GM19193 (cell line): Measurements from ENCODE around the gene GARIN6.

Experiments
- POLR2A ChIP-seq: IDR thresholded peaks from 4 replicates; pipeline ENCODE4 v1.6.1; 2011; ENCODE audit not compliant: insufficient read depth, insufficient read length; ENCODE audit errors: extremely low read depth

The GARIN6 gene

DNA sequence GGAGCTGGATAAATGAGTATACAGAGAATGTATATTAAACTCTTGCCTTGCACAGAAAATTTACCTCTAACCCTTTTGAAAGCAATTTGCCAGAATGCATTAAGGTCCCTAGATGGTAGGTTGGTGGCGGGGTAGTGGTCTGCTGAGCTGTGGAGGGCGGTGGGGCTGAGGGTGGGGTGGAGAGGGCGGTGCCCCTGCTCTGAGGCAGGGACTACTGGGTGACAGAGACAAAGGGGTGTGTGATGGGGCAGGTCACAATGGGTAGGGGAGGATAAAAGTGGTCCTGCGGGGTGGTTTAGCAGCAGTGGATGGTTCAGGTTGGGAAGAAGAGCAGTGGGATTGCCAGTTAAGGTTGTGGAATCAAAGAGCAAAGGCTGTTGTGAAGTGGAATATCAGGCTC lies at the start of gene GARIN6:
Gene GARIN6, plus strand, starts transcription at position 301 of the 400 bp plus-strand sequence. CDS start 422 bp downstream, outside the sequence.
- TF ChIP-seq POLR2A, result no peak

DNA sequence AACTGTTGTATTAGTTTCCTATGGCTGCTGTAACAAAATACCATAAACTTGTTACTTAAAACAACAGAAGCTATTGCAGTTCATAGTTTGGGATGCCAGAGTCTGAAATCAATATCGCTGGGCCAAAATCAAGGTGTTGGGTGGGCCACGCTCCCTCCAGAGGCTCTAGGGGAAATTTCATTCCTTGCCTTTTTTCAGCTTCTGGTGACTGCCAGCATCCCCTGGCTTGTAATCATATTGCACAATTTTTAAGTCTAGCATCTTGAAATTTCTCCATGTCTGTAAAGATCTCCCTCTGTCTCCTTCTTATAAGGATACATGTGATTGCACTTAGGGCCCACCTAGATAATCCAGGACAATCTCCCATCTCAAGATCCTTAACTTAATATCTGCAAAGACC lies 48.8 kb upstream of the GARIN6 start:
- no peak for TF ChIP-seq POLR2A

DNA sequence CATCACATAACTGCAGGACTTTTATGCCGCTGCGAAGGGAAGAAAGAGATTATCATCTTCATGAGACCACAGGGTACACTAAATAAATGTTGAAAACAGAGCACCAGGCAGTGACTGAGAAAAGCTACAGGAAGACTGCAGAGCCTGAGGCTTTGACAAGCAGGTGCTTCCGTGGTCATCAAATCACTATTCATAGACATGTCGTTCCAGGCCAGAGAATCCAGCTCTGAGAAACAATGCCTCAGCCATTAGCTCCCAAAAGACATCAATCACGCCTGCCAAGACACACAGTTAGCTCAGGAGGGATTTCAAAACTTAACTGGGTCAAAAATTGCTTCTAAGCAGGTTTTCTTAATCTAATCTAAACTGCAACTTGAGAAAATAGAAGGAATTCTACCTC lies 47.2 kb upstream of the GARIN6 start:
- TF ChIP-seq POLR2A, result no peak

DNA sequence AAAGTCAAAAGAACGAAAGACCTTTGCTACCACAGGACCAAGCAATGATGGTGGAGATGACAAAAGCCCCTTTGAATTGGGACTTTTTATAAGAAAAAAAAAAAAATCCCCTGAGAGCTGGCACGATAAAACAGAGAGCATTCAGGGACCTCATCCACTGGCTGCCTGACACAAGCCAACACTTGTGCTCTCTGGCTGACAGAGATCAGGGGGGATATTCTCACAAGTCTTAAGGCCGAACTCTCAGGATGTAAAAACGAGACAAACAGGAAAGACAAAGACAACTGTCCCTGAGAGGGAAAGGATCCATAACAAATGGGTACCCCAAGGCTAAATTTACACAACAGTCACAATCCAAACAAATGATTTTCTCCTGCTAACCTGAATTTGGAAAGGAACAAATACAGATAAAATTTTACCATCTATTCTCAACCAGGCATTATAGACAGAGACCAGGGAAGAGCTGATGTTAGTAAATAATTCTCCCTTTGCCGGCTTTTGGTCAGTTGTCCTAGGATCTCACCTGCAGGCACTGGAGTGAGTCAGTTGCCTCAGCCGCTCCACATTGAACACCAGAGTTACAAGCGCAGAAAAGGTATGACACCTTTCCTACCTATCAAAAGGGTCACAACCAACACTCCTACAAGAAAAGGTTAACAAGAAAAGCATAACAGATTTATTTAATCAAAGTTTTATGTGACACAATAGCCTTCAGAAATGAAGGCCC lies 37.9 kb upstream of the GARIN6 start:
- TF ChIP-seq POLR2A, result no peak

DNA sequence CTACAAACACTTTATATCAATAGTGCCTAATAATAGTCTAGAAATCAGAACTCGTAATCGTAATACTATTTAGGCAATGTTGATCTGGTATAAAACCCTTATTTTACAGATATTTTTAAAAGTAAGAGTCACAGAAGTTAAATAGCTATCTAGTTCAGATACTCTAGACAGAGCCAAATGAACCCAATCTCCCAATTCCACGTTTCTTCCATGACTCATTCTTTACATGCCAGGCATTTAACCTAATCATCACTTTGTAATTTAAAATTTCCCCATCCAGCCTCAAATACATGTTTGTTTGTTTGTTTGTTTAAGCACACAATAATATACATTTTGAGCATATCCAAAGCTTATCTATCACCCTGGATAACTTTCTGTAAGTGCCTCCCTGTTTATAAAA lies 36.4 kb upstream of the GARIN6 start:
- no peak for TF ChIP-seq POLR2A

DNA sequence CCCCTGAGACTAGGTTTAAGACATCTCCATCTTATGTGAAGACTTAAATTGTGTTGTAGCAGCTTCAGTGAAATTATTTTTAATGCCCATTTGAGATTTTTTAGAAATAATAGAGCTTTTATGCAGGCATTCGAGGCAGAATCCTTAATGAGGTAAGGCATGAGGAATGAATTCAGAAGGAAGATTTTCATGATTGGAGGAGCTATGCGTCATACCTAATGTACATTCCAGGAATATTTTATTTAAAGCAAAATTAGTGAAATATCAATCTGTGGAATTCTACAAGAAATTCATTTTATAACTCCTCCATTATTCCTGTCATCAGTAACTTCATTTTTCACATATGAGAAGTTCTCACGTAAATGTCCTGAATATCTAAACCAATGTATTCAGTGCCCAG lies 36.0 kb upstream of the GARIN6 start:
- no peak for TF ChIP-seq POLR2A

DNA sequence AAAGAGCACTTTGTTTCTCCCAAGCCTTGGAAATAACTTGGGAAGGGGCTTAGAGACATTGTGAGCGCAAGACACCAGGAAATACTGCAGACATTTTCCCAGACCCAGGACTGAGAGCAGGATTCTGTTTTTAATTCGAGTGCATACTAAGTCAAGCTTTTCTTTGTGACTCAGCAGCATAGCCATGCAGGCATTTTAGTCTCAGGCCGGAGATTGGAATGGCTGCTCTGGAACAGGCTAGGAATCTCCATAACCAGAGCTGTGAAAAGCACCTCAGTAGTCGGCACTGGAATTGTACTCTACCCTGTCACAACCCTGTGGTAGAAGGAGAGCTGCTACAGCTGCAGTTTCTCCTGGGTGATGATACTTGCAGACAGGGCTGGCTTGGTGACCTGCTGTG lies 28.9 kb upstream of the GARIN6 start:
- no peak for TF ChIP-seq POLR2A

DNA sequence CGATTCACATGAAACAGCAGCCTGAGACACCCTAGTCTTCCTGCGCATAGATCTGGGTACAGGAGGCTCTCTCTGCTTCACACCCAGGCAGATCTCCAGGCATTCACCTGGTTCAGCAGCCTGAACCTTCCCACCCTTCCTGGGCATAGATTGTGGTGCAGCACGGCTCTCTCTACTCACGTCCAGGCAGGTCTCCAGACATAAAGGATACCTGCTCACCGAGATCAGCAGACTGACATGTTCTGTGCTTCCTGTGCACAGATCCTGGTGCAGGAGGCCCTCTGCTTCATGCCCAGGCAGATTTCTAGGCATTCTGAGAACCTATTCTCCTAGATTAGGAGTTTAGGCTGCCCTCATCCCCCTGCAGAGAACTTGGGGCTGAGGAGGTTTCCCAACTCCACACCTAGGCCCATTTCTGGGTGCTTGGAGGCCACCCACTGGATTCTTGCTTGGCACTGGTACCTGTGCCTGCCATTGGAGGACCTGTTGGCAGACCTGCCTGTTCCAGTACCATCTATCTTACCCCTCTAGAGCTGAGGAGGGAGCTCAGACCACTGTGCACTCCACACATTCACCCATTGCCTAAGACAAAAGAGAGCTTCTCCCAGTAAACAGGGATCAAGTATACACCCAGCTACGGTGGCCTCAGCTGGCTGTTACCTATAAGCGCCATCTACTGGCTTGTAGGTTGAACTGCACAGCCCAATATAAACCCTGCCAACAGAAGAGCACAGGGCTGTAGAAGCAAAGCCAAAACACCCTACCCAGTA lies 28.0 kb upstream of the GARIN6 start:
- TF ChIP-seq POLR2A, result no peak

DNA sequence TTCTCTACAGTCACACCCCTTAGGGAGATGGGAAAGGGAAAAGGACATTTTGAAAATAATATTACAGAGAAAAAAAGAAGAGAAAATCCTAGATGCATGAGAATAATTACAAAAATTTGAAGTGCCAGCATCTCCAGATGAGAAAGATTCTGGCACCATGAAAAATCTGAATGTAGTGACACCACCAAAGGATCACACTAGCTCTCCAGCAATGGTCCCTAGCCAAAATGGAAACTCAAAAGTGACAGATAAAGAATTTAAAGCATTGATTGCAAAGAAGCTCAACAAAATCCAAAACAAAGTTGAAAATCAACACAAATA lies 27.4 kb upstream of the GARIN6 start:
- TF ChIP-seq POLR2A, result no peak

DNA sequence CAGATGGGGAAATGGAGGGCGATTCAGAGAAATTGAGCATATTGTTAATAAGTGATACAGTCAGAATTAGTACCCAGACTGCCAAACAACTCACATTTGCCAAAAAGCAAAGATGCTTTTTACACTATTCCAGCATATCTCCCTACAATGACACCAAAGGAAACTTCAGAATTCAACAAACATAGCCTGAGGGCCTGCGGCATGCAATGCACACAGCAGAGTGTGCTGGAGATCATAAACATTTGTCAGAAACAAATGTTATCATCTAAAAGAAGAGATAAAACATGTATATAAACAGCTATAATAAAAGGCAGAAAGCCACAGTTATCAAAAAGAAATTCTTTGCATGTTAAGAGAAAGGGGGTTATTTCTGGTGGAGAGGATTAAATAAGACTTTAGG lies 20.1 kb upstream of the GARIN6 start:
- TF ChIP-seq POLR2A, result no peak

DNA sequence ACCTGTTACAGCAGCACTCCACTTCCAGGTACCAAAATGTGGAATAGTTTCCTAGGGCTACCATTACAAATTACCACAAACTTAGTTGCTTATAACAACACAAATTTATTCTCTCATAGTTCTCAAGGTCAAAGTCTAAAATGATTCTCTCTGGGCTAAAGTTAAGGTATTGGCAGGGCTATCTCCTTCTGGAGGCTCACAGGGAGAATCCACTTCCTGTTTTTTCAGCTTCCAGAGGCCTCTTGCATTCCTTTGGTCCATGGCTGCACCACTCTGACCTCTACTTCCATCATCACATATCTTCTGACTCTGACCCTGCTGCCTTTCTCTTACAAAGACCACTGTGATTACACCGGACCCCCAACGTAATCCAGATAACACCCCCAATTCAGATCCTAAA lies 2.9 kb upstream of the GARIN6 start:
- no peak for TF ChIP-seq POLR2A

DNA sequence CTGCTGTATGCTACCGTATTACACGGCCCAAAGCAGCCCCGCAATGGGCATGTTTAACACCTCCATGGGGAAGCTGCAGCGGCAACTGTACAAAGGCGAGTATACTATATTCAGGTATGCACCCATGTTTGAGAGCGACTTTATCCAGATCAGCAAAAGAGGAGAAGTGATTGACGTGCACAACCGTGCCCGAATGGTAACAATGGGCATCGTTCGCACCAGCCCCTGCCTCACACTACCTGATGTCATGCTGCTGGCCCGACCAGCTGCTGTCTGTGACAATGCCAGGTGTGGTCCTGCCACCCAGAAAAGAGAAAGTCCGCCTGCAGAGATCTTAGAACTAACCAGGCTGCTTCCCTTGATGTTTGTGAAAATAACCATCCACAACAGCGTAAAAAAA lies 630 bp downstream of the GARIN6 start:
- TF ChIP-seq POLR2A, result no peak

DNA sequence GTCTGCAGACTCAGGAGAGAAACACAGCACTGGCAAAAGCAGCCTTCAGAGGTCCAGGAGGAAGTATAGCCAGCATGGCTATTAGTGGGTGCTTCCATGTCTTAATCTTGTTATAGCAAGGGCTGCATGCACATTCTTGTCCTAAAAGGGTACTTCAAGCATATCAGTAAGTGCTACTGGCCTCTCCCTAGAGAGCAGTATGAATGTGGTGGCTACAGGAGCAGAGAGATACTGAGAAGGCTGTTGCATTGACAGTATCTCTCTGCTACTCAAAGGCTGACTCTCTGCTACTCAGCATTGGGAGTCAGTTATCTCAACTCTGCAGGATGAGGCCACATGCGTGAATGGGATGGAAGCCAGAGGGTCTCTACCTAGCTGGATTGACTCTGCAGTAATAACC lies 2.0 kb downstream of the GARIN6 start:
- no peak for TF ChIP-seq POLR2A

DNA sequence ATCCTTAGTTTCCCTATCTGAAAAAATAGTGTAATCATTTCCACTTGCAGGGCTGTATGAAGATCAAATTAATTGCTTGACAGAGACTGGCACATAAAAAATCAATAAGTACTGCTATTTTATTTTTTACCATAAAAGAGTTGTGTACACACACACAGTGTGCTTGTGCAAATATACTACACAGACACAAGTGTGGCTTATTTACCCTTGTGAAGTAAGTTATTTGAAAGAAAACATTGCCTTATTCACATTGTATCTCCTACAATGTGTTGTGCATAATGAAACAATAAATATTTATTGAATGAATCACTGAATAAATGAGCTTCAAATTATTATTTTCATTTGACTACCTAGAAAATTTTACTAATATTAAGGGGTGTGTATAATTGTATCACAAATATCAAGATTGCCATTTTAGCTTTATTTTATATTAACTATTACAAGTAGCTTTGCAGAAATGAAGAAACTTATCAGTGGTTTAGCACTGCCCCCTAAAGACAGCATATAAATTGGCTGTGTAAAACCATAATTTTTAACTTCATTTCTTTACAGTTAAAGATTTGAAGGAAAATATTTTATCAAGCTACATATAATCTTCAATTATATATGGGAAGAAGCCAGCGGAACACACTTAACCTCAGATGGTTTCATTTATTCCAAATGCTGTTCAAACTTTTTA lies 11.3 kb downstream of the GARIN6 start:
- TF ChIP-seq POLR2A, result no peak

DNA sequence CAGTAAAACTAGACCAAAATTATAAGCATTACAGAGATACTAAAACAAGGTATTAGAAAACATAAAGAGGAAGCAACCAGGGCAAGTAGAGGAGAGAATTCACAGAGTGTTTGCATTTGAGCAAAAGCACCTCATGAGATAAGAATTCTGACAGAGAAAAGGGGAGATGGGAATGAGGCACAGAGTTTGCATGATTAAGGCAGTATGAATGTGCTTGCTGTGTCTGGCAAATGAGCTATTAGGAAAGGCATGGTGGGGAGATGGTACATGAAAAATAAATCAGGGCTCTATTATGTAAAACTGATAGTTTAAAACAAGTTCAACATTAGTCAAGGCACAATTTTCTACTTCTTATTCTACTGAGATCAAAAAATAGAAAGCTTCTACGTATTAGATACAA lies 23.1 kb downstream of the GARIN6 start:
- no peak for TF ChIP-seq POLR2A

DNA sequence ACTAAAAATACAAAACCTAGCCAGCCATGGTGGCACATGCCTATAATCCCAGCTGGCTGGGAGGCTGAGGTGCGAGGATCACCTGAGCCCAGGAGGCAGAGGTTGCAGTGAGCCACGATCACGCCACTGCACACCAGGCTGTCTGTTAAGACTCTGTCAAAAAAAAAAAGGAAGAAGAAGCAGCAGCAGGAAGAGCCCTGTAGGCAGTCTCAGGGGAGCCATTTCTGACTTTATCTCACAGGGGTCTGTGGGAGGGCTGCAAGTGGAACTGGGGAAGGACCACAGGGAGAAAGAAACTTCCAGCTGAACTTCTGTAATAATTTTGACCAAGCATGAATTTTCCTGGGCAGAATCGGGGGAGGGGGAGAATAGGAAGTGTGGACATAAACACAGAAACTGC lies 32.7 kb downstream of the GARIN6 start:
- TF ChIP-seq POLR2A, result no peak
